Measurements from ENCODE around the gene TUBB6.

Gene TUBB6

DNA sequence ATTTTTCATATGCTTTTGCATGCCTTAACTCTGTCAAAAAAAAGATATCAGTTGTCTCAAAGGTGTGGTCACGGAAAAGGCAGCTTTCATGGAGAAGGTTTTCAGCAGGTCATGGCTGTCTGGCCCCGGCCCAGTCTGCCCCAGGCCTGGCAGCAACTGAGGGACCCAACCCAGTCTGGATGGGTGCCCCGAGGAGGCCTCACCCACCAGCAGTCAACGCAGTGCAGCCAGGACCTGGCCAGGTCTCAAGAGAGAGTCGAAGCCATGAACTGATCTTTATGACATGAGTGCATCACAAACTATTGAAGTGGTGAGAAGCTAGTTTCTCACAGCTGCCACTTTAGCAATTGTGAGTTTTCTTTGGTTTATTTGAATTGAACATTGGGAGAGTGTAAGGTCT lies 7.9 kb downstream of the TUBB6 start:
- DNase-seq = no peak

DNA sequence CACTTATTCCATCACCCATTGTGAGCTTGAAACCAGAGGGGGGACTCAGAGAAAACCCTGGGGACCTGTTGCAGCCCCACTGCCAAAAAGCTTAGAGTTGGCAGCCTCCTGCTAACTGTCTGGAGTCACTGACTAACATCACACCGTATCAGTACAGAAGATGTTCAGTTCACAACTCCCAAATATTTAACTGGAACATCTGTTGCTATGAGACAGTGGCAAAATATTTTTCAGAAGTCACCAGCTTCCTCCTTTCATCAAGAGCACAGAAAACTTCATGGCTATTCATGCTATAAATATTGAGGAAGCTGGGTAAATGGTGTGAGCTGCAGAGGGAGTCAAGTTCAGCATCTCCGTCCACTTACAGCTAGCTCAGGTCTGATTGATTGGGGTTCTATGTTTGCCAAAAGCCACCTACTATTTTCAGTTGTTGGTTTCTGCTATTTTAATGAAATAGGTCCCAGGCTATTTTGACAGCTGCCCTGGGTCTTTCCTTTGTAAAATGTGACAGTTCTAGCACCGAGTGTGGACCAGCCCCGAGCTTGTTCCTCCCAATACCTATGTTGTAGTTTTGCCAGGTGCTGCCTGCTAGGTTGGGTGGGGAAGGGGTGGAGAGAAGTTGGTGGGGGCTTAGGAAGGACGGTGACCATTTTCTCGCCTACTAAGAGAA lies 9.8 kb downstream of the TUBB6 start:
- DNase-seq = no peak

- no peak for DNase-seq
Observed at GRCh38 chr18:12318334-12318697, 10.3 kb downstream of the TUBB6 start.

DNA sequence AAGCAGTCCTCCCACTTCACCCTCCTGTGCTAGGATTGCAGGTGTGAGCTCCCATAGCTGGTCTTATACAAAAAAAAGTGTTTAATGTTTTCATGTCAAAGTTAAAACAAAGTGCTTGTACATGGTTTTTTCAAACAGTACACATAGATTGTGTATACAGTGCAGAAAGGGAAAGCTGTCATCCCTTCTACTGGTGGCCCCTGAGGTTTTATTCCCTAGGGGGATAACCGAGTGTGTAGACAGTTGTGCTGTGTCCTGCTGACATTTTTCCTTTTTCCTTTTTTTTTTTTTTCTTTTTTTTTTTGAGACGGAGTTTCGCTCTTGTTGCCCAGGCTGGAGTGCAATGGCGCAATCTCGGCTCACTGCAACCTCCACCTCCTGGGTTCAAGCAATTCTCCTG lies 10.8 kb downstream of the TUBB6 start:
- no peak for DNase-seq

- DNase-seq = no peak
Observed at GRCh38 chr18:12321333-12321732, 13.3 kb downstream of the TUBB6 start.

DNA sequence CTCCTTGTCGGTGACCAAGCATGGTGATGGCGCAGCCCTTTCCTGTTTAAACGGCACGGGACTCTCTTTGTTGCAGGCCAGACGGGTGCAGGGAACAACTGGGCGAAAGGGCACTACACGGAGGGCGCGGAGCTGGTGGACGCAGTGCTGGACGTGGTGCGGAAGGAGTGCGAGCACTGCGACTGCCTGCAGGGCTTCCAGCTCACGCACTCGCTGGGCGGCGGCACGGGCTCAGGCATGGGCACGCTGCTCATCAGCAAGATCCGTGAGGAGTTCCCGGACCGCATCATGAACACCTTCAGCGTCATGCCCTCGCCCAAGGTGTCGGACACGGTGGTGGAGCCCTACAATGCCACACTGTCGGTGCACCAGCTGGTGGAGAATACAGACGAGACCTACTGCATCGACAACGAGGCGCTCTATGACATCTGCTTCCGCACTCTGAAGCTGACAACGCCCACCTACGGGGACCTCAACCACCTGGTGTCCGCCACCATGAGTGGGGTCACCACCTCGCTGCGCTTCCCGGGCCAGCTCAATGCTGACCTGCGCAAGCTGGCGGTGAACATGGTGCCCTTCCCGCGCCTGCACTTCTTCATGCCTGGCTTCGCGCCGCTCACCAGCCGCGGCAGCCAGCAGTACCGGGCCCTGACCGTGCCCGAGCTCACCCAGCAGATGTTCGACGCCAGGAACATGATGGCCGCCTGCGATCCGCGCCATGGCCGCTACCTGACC lies 17.1 kb downstream of the TUBB6 start:
- no peak for DNase-seq

- DNase-seq = no peak
Observed at GRCh38 chr18:12325726-12326245, 17.7 kb downstream of the TUBB6 start.

DNA sequence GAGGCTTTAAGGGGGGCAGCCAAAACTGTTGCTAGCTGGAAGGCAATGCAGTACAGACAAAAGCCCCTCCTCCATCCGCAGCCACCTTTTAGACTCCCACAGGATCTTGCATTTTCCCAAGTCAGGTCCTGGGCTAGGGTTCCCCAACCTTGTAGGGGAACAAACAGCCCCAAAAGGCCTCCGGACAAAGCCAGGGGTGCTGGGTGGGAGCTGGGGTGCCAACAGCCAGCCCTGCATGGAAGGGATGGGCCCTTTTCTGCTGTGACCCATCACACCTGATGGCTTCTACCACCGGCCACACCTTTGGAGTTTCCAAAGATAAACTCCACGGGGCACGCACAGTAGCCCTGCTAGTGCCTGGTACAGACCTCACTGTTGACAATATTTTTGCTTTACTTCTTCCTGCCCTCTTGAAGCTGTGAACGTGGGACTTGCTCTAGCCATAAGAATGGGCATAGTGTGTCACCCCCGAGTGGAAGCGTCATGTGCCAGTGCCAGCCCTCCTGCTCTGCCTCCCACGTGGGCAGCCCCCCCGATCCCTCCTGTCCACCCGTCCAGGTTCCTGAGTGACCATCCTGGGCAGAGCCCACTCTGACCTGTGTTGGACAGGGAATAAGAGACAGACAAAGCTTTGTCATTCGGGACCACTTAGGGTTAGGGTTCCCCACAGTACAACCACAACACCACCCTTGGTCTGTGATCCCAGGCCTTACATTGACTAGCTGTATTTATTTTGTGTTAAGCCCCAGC lies 18.8 kb downstream of the TUBB6 start:
- DNase-seq = no peak

DNA sequence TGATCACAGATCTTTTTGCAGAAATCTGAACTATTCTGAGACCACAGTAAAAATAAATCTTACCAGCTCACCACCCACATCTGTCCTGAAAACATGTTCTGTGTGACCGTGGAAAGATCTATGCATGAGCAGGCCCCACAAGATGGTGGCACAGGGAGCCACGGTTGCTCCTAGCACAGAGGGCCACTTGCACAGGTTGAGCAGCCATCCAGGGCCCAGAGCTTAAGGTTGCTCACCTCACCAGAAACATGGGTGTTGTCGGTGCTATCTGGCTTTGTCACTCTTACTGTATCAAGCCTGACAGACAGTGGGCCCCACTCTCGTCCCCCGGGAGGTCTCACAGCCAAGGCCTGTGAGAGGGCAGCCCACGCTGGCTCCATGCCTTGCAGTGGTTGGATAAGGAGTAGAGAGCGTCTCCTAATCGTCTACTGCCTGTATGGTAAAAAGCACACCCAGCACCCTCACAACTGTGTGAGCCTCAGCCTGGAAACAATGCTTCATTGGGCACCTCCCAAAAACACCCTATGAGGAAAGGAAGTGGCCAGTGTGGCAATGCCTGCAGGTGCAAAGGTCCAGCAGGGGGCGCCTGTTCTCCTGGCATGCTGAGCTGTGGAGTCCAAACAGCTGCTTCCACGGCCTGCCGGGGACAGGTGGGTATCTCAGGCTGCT lies 19.6 kb downstream of the TUBB6 start:
- peak; percentile 70 for DNase-seq

GRCh38 chr18:12328179-12328823 lies 20.3 kb downstream of the TUBB6 start:
- no peak for DNase-seq

DNA sequence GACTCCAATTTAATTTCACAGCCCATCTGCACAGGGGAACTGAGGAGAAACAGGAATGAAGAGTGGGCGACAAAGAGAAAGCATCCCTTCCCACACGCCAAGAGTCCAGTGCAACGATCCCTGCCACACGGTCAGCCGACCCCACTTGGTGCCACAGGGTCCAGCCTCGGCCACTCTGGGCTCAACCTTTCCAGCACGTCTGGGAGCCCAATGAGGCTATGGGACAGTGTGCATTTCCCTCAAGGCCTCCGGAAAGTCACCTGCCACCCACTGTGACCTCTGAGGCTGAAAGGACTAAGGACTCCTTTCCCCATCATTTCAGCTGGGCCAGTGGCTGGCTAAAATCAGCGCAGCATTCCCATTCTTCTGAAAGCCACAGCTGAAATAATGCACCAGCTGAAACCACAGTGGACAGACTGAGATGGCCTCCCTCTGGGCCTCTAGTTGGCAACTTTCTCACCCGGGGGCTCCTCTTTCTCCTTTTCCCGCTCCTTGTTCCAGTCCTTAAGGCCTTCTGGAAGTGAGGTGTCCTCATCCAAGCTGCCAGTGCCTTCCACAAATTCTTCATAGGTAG lies 21.2 kb downstream of the TUBB6 start:
- DNase-seq = no peak

DNA sequence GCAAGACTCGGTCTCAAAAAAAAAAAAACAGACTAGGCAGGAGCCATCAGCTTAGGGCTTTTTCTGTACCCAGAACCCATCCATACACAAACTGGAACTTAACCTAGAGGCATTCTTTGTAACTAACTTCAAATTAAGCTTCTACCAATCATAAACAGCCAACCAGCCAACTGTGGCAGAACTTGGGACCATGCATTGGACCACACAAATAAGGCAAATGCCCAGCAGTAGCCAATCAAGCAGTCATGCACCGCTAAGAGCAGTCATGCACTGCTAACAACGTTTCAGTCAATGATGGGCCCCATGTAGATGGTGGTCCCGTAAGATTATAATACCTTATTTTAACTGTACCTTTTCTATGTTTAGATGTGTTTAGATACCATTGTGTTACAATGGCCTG lies 22.7 kb downstream of the TUBB6 start:
- no peak for DNase-seq

GRCh38 chr18:12333506-12334290 lies 25.7 kb downstream of the TUBB6 start:
- DNase-seq = no peak

- no peak for DNase-seq
Observed at GRCh38 chr18:12334366-12334808, 26.3 kb downstream of the TUBB6 start.

DNA sequence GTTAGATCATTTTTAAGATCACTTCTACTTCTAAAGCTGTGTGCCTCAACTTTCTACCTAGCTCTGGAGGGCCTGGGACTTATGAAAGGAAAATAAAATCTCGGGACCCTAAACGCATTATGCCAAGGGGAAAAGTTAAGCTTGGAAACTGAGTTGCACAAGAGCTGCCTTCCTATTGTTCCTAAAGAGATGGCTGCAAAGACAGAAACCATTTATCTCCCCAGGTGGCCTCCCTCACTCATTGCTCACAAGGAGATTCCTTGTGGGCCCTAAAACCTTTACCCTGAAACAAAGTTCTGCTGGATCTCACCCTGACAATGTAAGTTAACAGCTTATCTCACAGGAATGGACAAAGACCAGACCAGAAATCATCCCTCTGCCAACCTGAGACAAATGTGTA lies 26.8 kb downstream of the TUBB6 start:
- no peak for DNase-seq

GRCh38 chr18:12335503-12335902 lies 27.5 kb downstream of the TUBB6 start:
- DNase-seq = no peak

DNA sequence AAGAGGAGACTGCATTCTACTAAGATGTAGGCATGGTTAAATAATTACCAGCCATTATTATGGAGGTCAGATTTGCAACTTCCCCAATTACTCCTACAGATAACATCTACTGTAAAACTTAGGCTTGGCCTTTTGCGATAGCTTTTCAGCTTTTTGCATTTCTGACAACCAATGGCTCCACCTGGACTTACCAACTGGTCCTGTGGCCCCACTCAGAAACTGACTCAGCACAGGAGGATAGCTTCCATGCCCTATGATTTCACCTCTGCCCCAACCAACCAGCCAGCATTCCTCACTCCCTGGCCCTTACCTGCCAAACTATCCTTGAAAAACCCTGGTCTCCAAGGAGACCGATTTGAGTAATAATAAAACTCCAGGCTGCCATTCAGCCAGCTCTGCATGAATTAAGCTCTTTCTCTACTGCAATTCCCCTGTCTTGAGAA lies 28.2 kb downstream of the TUBB6 start:
- DNase-seq = peak; percentile 75

DNA sequence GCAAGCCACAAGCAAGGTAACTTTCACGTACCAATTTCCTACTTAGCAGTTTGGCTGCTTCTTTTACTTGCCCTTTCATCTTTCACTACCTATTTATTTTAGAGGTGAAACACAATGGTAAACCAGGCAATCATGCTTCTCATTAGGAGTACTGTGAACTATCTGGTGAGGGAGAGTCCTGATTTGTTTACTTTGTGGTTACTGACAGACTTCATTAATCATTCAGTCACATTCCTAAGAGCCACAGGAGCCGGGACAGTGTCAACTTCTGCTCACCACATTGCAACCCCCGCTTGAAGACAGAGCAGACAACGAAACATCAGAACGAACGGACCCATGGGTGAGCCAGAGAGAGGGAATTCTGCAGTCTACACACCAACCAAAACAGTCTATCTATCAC lies 28.8 kb downstream of the TUBB6 start:
- peak; percentile 25 for DNase-seq

GRCh38 chr18:12338382-12338781 lies 30.3 kb downstream of the TUBB6 start:
- no peak for DNase-seq

GRCh38 chr18:12340945-12341660 lies 33.1 kb downstream of the TUBB6 start:
- DNase-seq = peak; percentile 29

DNA sequence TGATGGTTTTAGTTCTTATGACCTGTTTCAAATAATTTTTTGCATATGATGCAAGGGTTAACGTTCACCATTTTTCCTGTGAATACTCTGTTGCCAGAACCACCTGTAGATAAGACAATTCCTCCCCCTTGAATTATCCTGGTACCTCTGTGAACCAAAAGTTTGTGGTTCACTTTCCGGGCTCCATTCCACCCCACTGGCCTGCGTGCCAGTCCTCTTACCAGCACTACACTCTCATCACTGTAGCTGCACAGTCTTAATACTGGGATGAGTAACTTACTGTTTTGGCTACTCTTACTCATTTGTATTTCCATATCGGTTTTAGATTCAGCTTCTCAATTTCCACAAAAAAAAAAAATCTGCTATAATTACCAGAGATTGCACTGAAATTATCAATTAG lies 34.6 kb downstream of the TUBB6 start:
- peak; percentile 91 for DNase-seq

All from NCI-H226 (cell line).